Measurements from ENCODE around the gene ANTXR2. TPM values are rescaled to one million over a fixed set of nuclear protein-coding genes. Genes with fewer than 3 reads are reported as not detected.

ANTXR2 gene
- polyA plus RNA-seq, 3 donors from 2014 or later: 8.1 to 13.8 (median 10.0) TPM

- Mint-ChIP-seq H3K9me3 (no peaks in the 10 kb centered on the region), H3K27ac (no peak overlapping the region), H3K4me3 (no peak overlapping the region), H3K36me3 (no peaks in the 10 kb centered on the region), H3K4me1 (no peaks in the 10 kb centered on the region), H3K27me3 (ENCODE audit: low read depth in 3 of 3) (peaks cover 0 to 2% (median 0%) of the 10 kb centered on the region in 3 donors)
- DNase-seq: no peak
These were observed 189.7 kb downstream of the ANTXR2 start for GRCh38 chr4:79883290-79883689.

- no peak overlapping the region for H3K27ac Mint-ChIP-seq
- H3K36me3 Mint-ChIP-seq: no peaks in the 10 kb centered on the region
- H3K27me3 Mint-ChIP-seq (ENCODE audit: low read depth in 3 of 3): no peaks in the 10 kb centered on the region
- H3K9me3 Mint-ChIP-seq: no peaks in the 10 kb centered on the region
- H3K4me1 Mint-ChIP-seq: no peaks in the 10 kb centered on the region
- no peak overlapping the region for H3K4me3 Mint-ChIP-seq
- no peak for DNase-seq
These were observed 190.2 kb downstream of the ANTXR2 start for GRCh38 chr4:79882806-79883205.

GRCh38 chr4:79881407-79881806, 191.6 kb downstream of the ANTXR2 start:
- Mint-ChIP-seq H3K27me3 (ENCODE audit: low read depth in 3 of 3) (no peaks in the 10 kb centered on the region), H3K4me3 (no peak overlapping the region), H3K9me3 (peaks cover 0 to 2% (median 0%) of the 10 kb centered on the region in 6 donors), H3K27ac (no peak overlapping the region), H3K4me1 (no peaks in the 10 kb centered on the region), H3K36me3 (no peaks in the 10 kb centered on the region)
- no peak for DNase-seq

GRCh38 chr4:79877511-79877910, 195.5 kb downstream of the ANTXR2 start:
- no peaks in the 10 kb centered on the region for H3K36me3 Mint-ChIP-seq
- no peaks in the 10 kb centered on the region for H3K27me3 Mint-ChIP-seq (ENCODE audit: low read depth in 3 of 3)
- no peak overlapping the region for H3K4me3 Mint-ChIP-seq
- H3K4me1 Mint-ChIP-seq: no peaks in the 10 kb centered on the region
- H3K9me3 Mint-ChIP-seq: peaks cover 0 to 2% (median 0%) of the 10 kb centered on the region in 6 donors
- DNase-seq: no peak
- H3K27ac Mint-ChIP-seq: no peak overlapping the region

- Mint-ChIP-seq H3K4me3 (no peak overlapping the region), H3K27ac (no peak overlapping the region), H3K27me3 (ENCODE audit: low read depth in 3 of 3) (no peaks in the 10 kb centered on the region), H3K36me3 (no peaks in the 10 kb centered on the region), H3K9me3 (peaks cover 0 to 2% (median 0%) of the 10 kb centered on the region in 6 donors), H3K4me1 (no peaks in the 10 kb centered on the region)
- no peak for DNase-seq
These were observed 197.6 kb downstream of the ANTXR2 start for GRCh38 chr4:79875344-79875899.

GRCh38 chr4:79874197-79874596, 198.8 kb downstream of the ANTXR2 start:
- DNase-seq: no peak
- Mint-ChIP-seq H3K4me3 (no peak overlapping the region), H3K27me3 (ENCODE audit: low read depth in 3 of 3) (no peaks in the 10 kb centered on the region), H3K9me3 (peaks cover 0 to 2% (median 0%) of the 10 kb centered on the region in 6 donors), H3K36me3 (no peaks in the 10 kb centered on the region), H3K27ac (no peak overlapping the region), H3K4me1 (no peaks in the 10 kb centered on the region)

GRCh38 chr4:79872738-79873137, 200.3 kb downstream of the ANTXR2 start:
- Mint-ChIP-seq H3K4me1 (no peaks in the 10 kb centered on the region), H3K4me3 (no peak overlapping the region), H3K36me3 (no peaks in the 10 kb centered on the region), H3K27me3 (ENCODE audit: low read depth in 3 of 3) (no peaks in the 10 kb centered on the region), H3K9me3 (peaks cover 0 to 2% (median 0%) of the 10 kb centered on the region in 6 donors), H3K27ac (no peak overlapping the region)
- no peak for DNase-seq

GRCh38 chr4:79871961-79872360, 201.1 kb downstream of the ANTXR2 start:
- H3K27me3 Mint-ChIP-seq (ENCODE audit: low read depth in 3 of 3): no peaks in the 10 kb centered on the region
- H3K27ac Mint-ChIP-seq: no peak overlapping the region
- no peaks in the 10 kb centered on the region for H3K9me3 Mint-ChIP-seq
- no peak overlapping the region for H3K4me3 Mint-ChIP-seq
- no peaks in the 10 kb centered on the region for H3K4me1 Mint-ChIP-seq
- no peak for DNase-seq
- H3K36me3 Mint-ChIP-seq: no peaks in the 10 kb centered on the region

- no peaks in the 10 kb centered on the region for H3K9me3 Mint-ChIP-seq
- no peak overlapping the region for H3K27ac Mint-ChIP-seq
- no peaks in the 10 kb centered on the region for H3K4me1 Mint-ChIP-seq
- H3K27me3 Mint-ChIP-seq (ENCODE audit: low read depth in 3 of 3): no peaks in the 10 kb centered on the region
- DNase-seq: no peak
- H3K36me3 Mint-ChIP-seq: no peaks in the 10 kb centered on the region
- H3K4me3 Mint-ChIP-seq: no peak overlapping the region
These were observed 203.3 kb downstream of the ANTXR2 start for GRCh38 chr4:79869597-79870237.

GRCh38 chr4:79865201-79865597, 207.8 kb downstream of the ANTXR2 start:
- no peaks in the 10 kb centered on the region for H3K4me1 Mint-ChIP-seq
- peaks cover 0 to 3% (median 0%) of the 10 kb centered on the region in 6 donors for H3K9me3 Mint-ChIP-seq
- no peak overlapping the region for H3K4me3 Mint-ChIP-seq
- no peak for DNase-seq
- H3K27ac Mint-ChIP-seq: no peak overlapping the region
- H3K36me3 Mint-ChIP-seq: no peaks in the 10 kb centered on the region
- H3K27me3 Mint-ChIP-seq (ENCODE audit: low read depth in 3 of 3): no peaks in the 10 kb centered on the region

- H3K4me1 Mint-ChIP-seq: no peaks in the 10 kb centered on the region
- no peak for DNase-seq
- H3K27ac Mint-ChIP-seq: no peak overlapping the region
- no peaks in the 10 kb centered on the region for H3K36me3 Mint-ChIP-seq
- H3K4me3 Mint-ChIP-seq: no peak overlapping the region
- H3K27me3 Mint-ChIP-seq (ENCODE audit: low read depth in 3 of 3): no peaks in the 10 kb centered on the region
- peaks cover 0 to 3% (median 0%) of the 10 kb centered on the region in 6 donors for H3K9me3 Mint-ChIP-seq
These were observed 208.4 kb downstream of the ANTXR2 start for GRCh38 chr4:79864500-79865200.

GRCh38 chr4:79863333-79863732, 209.7 kb downstream of the ANTXR2 start:
- H3K4me1 Mint-ChIP-seq: no peaks in the 10 kb centered on the region
- no peaks in the 10 kb centered on the region for H3K27me3 Mint-ChIP-seq (ENCODE audit: low read depth in 3 of 3)
- no peak overlapping the region for H3K4me3 Mint-ChIP-seq
- H3K36me3 Mint-ChIP-seq: no peaks in the 10 kb centered on the region
- DNase-seq: no peak
- H3K9me3 Mint-ChIP-seq: peaks cover 0 to 3% (median 0%) of the 10 kb centered on the region in 6 donors
- H3K27ac Mint-ChIP-seq: no peak overlapping the region

GRCh38 chr4:79862821-79863220, 210.2 kb downstream of the ANTXR2 start:
- Mint-ChIP-seq H3K27ac (no peak overlapping the region), H3K4me3 (no peak overlapping the region), H3K27me3 (ENCODE audit: low read depth in 3 of 3) (no peaks in the 10 kb centered on the region), H3K36me3 (no peaks in the 10 kb centered on the region), H3K9me3 (peaks cover 0 to 3% (median 0%) of the 10 kb centered on the region in 6 donors), H3K4me1 (no peaks in the 10 kb centered on the region)
- no peak for DNase-seq

- Mint-ChIP-seq H3K9me3 (peaks cover 0 to 4% (median 0%) of the 10 kb centered on the region in 6 donors), H3K36me3 (no peaks in the 10 kb centered on the region), H3K4me3 (no peak overlapping the region), H3K27ac (no peak overlapping the region), H3K27me3 (ENCODE audit: low read depth in 3 of 3) (peaks cover 0 to 7% (median 2%) of the 10 kb centered on the region in 3 donors), H3K4me1 (no peaks in the 10 kb centered on the region)
- DNase-seq: no peak
These were observed 215.2 kb downstream of the ANTXR2 start for GRCh38 chr4:79857811-79858210.

Measured in immature natural killer cell (primary cell).